Fibroblast of lung (primary cell): ENCODE data around the gene SLC7A14. TPM values are rescaled to one million over a fixed set of nuclear protein-coding genes. Genes with fewer than 3 reads are reported as not detected.

Source experiments
- DNase-seq, 2 donors: peaks; one replicate each; pipeline versions ENCODE4 v3.0.0 to v3.0.0-alpha.2; 2010; ENCODE audit warnings: low read depth in 2 of 2
- H2AFZ ChIP-seq: 2 replicates; pipeline ENCODE4 v1.5.1; 2012; ENCODE audit warnings: low read length, control low read depth, inconsistent platforms
- H3K27ac ChIP-seq: 2 replicates; pipeline ENCODE4 v1.5.1; 2011; ENCODE audit warnings: low read length, control low read depth; ENCODE audit not compliant: insufficient read depth
- H3K27me3 ChIP-seq: 2 replicates; pipeline ENCODE4 v1.5.1; 2011; ENCODE audit warnings: mild to moderate bottlenecking, low read length; ENCODE audit not compliant: control insufficient read depth, insufficient read depth
- H3K36me3 ChIP-seq: 2 replicates; pipeline ENCODE4 v1.5.1; 2011; ENCODE audit warnings: low read length; ENCODE audit not compliant: control insufficient read depth, insufficient read depth
- H3K4me1 ChIP-seq: 2 replicates; pipeline ENCODE4 v1.5.1; 2011; ENCODE audit warnings: low read length; ENCODE audit not compliant: control insufficient read depth, insufficient read depth; ENCODE audit errors: extremely low read depth
- H3K4me2 ChIP-seq: 2 replicates; pipeline ENCODE4 v1.5.1; 2011; ENCODE audit warnings: low read length, control low read depth; ENCODE audit not compliant: insufficient read depth; ENCODE audit errors: extremely low read depth
- H3K4me3 ChIP-seq, 4 experiments: fragments of 200-600 bp in 1 of 4; sonication (generic) in 1 of 4; replicated peaks in 1 of 4; 2 replicates each; pipeline ENCODE4 v1.5.1; 2011 to 2016; ENCODE audit warnings: low read length in 4 of 4, low read depth in 3 of 4, mild to moderate bottlenecking in 3 of 4, control low read depth in 2 of 4, inconsistent platforms in 1 of 4, mixed read lengths in 1 of 4; ENCODE audit not compliant: insufficient read depth in 1 of 4; ENCODE audit errors: control extremely low read depth in 1 of 4
- H3K79me2 ChIP-seq: 2 replicates; pipeline ENCODE4 v1.5.1; 2012; ENCODE audit warnings: mild to moderate bottlenecking, low read length, inconsistent platforms; ENCODE audit not compliant: control insufficient read depth, insufficient read depth
- H3K9ac ChIP-seq: 2 replicates; pipeline ENCODE4 v1.5.1; 2011; ENCODE audit warnings: mild to moderate bottlenecking, low read length, control low read depth; ENCODE audit not compliant: insufficient read depth
- H3K9me3 ChIP-seq: 2 replicates; pipeline ENCODE4 v1.5.1; 2012; ENCODE audit warnings: low read depth, low read length; ENCODE audit not compliant: control insufficient read depth, insufficient read depth
- H4K20me1 ChIP-seq: 2 replicates; pipeline ENCODE4 v1.5.1; 2011; ENCODE audit warnings: low read length; ENCODE audit not compliant: control insufficient read depth, insufficient read depth; ENCODE audit errors: extremely low read depth
- EZH2 ChIP-seq: IDR thresholded peaks from 2 replicates; pipeline ENCODE4 v1.5.1; 2012; ENCODE audit warnings: low read length, control low read depth, mild to moderate bottlenecking; ENCODE audit errors: missing control alignments
- polyA plus RNA-seq, 2 donors: library from polyadenylated mRNA; depleted of rRNA in 1 of 2; stranded (reverse) in 1 of 2; unstranded in 1 of 2; fragments of >200 nt; gene quantifications; 2 replicates each; pipeline ENCODE4 v1.2.1, GENCODE V29; 2011 to 2012; ENCODE audit warnings: missing spikeins in 1 of 2
- total RNA-seq: library from RNA; depleted of rRNA; stranded (reverse); fragments of >200 nt; gene quantifications from 2 replicates; pipeline ENCODE4 v1.2.1, GENCODE V29; 2014
- TF ChIP-seq, protein P1 (sequence below), 2 donors: IDR thresholded peaks in 1 of 2; conservative IDR thresholded peaks in 1 of 2; 1 replicate in 1 of 2; 2 replicates in 1 of 2; pipeline ENCODE4 v1.5.1; 2011 to 2012; ENCODE audit warnings: low read length in 2 of 2, control low read depth in 1 of 2, inconsistent platforms in 1 of 2, low read depth in 1 of 2, mild to moderate bottlenecking in 1 of 2

SLC7A14 gene
- total and polyA plus RNA-seq, 2 donors (not counting 1 experiment from before 2014, with no cell fraction given) = 1.3 to 3.4 TPM

- H3K27me3 ChIP-seq = no peaks in the 10 kb centered on the region
- no peak for DNase-seq
- no peak overlapping the region for H3K27ac ChIP-seq
Observed at GRCh38 chr3:170467571-170468147, 118.2 kb downstream of the SLC7A14 start.

DNA sequence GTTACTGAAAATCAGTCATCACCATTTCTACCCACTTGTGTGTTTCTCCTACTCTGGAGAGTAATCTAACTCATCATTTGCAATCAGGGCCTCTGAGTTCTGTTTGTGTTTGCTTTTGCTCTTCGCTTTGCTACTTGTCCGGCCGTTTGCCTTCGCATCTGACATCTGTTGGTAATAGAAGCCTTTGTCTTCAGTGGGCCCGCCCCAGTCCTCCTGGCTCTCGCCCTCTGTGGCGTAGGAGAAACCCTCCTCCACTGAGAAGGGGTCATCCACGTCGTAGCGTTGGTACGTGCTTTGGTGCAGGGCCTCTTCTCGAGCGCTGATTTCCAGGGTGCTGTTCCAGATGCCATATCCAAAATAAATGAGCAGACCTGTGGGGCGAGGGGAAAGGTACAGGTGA, 118.9 kb downstream of the SLC7A14 start:
- no peak for DNase-seq
- Histone ChIP-seq H3K9me3 (no peaks in the 10 kb centered on the region), H3K9ac (no peak overlapping the region), H3K36me3 (no peaks in the 10 kb centered on the region), H2AFZ (no peak overlapping the region), H3K4me2 (no peak overlapping the region), H3K4me3 (no peak overlapping the region), H3K27ac (no peak overlapping the region), H3K4me1 (peaks cover 23% of the 10 kb centered on the region), H3K27me3 (no peaks in the 10 kb centered on the region), H4K20me1 (no peaks in the 10 kb centered on the region), H3K79me2 (no peaks in the 10 kb centered on the region)
- TF ChIP-seq EZH2 = no peak
- TF ChIP-seq, protein P1, sequence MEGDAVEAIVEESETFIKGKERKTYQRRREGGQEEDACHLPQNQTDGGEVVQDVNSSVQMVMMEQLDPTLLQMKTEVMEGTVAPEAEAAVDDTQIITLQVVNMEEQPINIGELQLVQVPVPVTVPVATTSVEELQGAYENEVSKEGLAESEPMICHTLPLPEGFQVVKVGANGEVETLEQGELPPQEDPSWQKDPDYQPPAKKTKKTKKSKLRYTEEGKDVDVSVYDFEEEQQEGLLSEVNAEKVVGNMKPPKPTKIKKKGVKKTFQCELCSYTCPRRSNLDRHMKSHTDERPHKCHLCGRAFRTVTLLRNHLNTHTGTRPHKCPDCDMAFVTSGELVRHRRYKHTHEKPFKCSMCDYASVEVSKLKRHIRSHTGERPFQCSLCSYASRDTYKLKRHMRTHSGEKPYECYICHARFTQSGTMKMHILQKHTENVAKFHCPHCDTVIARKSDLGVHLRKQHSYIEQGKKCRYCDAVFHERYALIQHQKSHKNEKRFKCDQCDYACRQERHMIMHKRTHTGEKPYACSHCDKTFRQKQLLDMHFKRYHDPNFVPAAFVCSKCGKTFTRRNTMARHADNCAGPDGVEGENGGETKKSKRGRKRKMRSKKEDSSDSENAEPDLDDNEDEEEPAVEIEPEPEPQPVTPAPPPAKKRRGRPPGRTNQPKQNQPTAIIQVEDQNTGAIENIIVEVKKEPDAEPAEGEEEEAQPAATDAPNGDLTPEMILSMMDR (conservative IDR thresholded peaks at IDR 0.05 in 1 of 2, IDR thresholded peaks at IDR 0.05 in 1 of 2; ENCODE audit: low read depth in 1 of 2, low read length in 2 of 2) = no peak

More at GRCh38 chr3:170467571-170468147, 118.2 kb downstream of the SLC7A14 start:
- Histone ChIP-seq H3K9ac (no peak overlapping the region), H3K79me2 (no peaks in the 10 kb centered on the region), H2AFZ (no peak overlapping the region), H3K4me2 (no peak overlapping the region), H3K4me3 (no peak overlapping the region), H3K9me3 (no peaks in the 10 kb centered on the region), H3K4me1 (peaks cover 23% of the 10 kb centered on the region), H3K36me3 (no peaks in the 10 kb centered on the region), H4K20me1 (no peaks in the 10 kb centered on the region)
- TF ChIP-seq, protein P1 (conservative IDR thresholded peaks at IDR 0.05 in 1 of 2, IDR thresholded peaks at IDR 0.05 in 1 of 2; ENCODE audit: low read depth in 1 of 2, low read length in 2 of 2) = no peak
- no peak for TF ChIP-seq EZH2

DNA sequence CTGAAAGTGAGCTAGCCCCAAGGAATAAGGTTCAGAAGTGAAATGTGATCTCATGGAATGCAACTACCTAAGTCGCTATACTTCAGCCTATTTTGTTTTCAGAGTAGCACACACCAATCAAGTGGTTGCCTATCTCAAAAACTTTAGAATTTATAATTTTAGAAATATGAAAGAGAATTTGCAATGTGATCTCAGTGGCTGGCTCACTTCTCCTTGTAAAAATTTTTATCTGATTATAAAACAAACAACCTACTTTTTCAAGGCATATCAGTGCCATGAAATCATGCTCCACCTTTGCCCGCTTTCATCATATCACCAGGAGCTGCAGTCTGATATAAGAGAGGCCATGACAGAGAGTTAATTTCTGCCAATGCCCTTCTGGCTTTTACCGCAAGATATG, 119.9 kb downstream of the SLC7A14 start:
- no peaks in the 10 kb centered on the region for H3K27me3 ChIP-seq
- no peak overlapping the region for H2AFZ ChIP-seq
- no peak overlapping the region for H3K4me3 ChIP-seq
- peaks cover 20% of the 10 kb centered on the region for H3K4me1 ChIP-seq
- H3K9me3 ChIP-seq = no peaks in the 10 kb centered on the region
- peaks cover 1% of the 10 kb centered on the region for H3K36me3 ChIP-seq
- DNase-seq = no peak
- no peak overlapping the region for H3K4me2 ChIP-seq
- H3K79me2 ChIP-seq = no peaks in the 10 kb centered on the region
- no peak overlapping the region for H3K9ac ChIP-seq
- no peaks in the 10 kb centered on the region for H4K20me1 ChIP-seq
- TF ChIP-seq, protein P1 (conservative IDR thresholded peaks at IDR 0.05 in 1 of 2, IDR thresholded peaks at IDR 0.05 in 1 of 2; ENCODE audit: low read depth in 1 of 2, low read length in 2 of 2) = no peak
- TF ChIP-seq EZH2 = no peak
- no peak overlapping the region for H3K27ac ChIP-seq
